Activated CD8-positive, alpha-beta memory T cell treated with anti-CD3 and anti-CD28 coated beads, Interleukin-2, amount 50 U/mL, for 1 hour (primary cell): ENCODE data around the gene CAMK1D.

Experiments
- DNase-seq: peaks from one replicate; pipeline ENCODE4 v3.0.0-alpha.2; 2020; ENCODE audit errors: extremely low read depth

Gene CAMK1D

DNA sequence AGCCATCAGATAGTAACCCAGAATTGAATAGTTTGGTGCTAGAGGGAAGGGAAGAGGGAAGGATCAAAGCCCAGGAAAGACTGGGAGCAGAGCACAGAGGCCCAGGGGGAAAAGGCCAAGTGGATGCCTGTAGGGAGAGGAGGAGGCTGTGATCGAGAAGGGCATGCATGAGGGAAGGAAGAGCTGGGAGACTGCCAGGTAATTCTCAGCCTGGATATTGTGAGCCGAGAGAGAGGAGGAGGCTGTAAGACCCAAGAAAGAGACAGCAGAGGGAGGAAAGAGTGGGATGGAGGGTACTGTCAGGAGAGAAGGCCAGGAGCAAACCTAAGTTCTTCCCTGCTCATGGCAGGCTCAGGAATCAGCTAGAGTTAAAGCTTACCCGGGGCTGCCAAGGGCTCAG lies 474.0 kb downstream of the CAMK1D start:
- no peak for DNase-seq

DNA sequence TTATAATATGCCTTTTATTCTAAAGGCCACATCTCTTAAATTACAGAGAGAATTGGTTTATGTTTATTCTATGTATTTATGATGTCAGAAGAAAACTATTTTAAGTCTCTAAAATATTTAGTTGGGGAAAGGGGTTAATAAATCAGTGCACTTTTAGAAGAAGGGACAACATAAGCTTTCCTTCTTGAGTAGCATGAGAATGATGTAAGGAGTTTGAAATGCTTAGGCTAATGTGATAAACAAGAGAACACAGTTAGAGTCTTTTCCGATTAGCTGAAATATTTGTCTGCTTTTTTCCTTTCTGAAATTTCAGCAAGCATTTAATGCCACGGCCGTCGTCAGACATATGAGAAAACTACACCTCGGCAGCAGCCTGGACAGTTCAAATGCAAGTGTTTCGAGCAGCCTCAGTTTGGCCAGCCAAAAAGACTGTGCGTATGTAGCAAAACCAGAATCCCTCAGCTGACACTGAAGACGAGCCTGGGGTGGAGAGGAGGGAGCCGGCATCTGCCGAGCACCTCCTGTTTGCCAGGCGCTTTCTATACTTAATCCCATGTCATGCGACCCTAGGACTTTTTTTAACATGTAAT lies 476.0 kb downstream of the CAMK1D start:
- DNase-seq: no peak

DNA sequence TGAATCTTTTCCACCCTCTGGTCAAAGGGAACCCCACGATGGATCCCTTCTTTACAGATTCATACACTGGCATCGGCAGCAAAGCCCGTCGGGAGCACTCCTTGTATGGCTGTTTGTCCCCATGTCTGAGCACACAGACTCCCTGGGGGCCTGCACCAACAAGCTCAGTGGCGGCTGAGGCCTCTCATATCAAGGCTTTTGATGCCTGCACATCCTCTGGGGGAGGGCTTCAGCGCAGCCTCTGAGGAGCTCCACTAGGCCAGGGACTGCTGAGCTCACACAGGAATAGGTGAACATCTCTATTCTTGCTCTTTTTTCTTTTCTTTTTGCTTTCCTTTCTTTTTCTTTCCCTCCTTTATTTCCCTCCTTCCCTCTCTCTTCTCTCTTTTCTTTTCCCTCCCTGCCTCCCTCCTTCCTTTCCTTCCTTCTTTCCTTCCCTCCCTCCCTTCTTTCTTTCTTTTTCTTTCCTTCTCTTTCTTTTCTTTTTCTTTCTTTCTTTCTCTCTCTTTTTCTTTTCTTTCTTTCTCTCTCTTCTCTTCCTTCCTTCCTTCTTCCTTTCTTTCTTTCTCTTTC lies 477.5 kb downstream of the CAMK1D start:
- no peak for DNase-seq

DNA sequence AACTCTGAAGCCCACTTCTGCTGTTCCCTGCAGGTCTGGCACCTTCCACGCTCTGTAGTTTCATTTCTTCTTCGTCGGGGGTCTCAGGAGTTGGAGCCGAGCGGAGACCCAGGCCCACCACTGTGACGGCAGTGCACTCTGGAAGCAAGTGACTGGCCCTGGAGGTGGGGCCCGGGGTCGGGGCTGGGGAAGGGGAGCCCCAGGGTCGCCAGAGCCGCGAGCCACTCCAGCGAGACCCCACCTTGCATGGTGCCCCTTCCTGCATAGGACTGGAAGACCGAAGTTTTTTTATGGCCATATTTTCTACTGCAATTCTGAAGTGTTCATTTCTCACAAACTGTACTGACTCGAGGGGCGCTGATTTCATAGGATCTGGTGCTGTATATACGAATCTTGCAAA lies 479.4 kb downstream of the CAMK1D start:
- no peak for DNase-seq

DNA sequence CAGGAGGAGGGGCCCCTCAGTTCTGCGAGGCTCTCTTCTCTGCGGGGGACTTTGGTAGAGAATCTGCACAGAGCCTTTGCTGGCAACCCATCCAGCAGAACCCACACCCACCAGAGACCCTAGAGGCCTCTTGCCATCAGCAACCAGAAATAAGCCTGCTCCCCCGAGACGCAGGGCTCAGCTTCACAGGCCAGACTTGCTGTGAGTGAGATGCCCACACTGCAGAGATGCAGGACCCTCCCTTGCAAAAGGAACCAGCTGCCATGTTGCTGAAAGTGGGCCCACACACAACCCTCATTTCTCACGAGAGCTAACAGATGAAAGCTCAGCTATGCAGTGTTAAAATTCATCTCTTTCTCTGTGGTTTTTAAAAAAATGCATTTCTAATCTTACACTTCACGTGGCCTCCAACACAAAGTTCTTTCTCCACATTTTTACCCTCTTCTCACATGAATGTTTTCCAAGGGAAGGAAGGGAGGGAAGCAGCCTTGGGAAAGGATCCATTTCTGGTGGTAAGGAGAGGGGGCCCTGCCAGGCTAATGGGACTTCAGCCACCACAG lies 480.6 kb downstream of the CAMK1D start:
- DNase-seq: no peak

DNA sequence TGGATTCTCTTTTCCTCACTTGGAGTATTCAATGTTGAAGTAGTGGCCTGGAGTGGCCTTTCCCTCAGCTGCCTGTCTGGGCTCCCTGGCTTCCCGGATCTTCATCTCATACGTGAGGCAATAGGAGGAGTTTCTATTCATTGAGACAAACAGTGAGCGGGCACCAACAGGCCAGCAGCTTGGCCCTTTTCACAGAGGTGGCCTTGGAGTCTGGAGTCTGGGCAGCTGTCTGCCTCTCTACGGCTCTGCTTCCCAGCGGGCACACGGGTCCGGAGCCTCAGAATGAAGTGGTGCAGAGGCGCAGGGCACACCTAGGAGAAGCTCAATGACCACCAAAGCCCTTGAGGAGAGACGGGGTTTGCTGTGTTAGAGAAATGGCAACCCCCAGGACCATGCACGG lies 482.7 kb downstream of the CAMK1D start:
- DNase-seq: no peak

DNA sequence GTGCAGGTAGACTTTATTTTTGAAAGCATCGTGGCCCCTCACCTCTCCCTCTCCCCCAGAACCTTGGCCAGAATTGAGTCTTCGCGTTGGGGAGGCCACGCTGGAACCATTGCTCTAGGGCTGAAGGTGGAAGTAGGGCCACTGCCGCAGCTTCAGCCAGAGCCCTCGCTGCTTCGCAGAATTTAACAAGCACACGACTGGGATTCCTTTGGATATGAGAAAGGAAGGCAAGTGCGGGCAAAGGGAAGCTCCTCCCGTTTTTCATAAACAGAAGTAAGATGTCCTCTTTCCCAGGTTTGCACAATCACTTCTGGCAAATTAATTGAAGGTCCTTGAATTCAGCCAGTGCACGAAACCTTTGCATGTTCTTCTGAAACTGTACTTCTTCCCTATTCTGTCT lies 484.1 kb downstream of the CAMK1D start:
- DNase-seq: no peak

DNA sequence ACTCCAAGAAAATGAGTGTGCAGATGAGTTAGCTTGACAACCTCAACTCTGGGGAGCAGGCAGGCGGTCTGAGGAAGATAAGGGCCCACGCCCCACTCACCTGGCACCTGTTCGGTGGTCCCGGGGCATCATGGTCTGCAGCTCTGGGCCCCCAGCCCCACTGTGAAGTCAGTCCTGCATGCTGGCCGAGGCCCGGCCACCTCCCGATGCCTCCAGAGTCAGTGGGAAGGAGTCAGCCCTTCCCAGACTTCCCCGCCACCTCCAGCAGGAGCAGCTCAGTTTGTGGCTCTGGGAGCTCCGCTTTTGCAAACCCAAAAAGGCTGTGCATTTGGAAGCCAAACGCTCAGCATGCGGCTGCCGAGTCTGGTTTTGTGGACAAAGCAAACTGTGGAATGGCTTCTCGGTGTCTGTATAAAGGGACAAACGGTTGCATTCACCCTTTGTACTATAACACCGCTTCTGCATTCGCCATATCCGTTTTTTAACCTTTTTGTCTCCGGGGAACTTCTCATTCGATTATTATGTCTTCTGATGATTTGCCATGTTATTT lies 484.8 kb downstream of the CAMK1D start:
- no peak for DNase-seq

DNA sequence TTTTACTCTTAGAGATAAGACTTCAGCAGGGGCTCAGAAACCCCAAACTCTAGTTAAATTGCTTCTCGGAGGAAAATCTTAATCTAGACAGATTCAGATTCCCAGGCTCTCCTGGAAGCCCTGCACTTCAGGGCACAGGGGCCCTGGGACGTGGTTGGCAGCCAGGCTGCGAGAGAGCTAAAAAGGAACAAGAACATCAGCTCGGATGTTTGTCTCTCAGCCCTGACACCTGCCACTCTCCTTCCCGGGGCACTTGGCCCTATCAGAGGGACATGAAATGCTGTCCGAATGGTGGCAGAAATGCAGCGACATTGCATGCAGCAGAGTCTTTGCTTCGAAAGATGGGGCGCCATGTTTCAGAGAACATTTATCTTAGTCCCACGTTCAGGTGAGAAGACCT lies 485.4 kb downstream of the CAMK1D start:
- DNase-seq: no peak

DNA sequence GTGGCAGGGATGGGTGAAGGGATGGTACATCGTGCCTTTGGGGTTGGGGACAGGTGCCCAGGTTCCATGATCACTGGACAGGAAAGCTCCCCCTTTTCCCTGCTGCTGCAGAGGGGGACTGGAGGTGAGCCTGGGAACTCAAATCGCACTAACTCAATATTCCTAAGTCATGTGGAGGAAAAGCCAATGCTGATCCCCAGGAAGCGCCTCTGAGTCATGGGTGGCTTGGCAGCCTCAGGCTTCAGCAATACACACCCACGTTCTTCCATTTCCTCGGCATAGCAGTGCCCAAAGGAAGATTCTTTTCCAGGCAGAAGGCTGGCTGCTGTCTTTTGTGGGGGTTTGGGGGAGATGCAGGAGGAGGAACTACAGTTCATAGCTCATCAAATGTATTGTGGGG lies 486.4 kb downstream of the CAMK1D start:
- no peak for DNase-seq

DNA sequence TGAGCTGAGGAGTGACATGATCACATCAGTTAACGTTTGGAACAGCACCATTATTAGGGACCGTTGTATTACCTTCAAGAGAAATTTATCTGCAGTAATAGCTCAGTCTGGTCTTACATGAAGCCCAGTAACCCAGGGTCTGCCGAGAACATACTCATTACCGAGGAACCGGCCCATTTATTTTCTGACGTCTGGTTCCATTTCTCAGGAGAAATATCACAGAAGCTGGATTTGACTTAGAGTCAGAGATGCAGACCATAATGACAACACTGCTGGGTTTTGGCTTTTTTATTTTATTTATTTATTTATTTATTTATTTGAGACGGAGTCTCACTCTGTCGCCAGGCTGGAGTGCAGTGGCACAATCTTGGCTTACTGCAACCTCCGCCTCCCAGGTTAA lies 489.0 kb downstream of the CAMK1D start:
- DNase-seq: no peak

DNA sequence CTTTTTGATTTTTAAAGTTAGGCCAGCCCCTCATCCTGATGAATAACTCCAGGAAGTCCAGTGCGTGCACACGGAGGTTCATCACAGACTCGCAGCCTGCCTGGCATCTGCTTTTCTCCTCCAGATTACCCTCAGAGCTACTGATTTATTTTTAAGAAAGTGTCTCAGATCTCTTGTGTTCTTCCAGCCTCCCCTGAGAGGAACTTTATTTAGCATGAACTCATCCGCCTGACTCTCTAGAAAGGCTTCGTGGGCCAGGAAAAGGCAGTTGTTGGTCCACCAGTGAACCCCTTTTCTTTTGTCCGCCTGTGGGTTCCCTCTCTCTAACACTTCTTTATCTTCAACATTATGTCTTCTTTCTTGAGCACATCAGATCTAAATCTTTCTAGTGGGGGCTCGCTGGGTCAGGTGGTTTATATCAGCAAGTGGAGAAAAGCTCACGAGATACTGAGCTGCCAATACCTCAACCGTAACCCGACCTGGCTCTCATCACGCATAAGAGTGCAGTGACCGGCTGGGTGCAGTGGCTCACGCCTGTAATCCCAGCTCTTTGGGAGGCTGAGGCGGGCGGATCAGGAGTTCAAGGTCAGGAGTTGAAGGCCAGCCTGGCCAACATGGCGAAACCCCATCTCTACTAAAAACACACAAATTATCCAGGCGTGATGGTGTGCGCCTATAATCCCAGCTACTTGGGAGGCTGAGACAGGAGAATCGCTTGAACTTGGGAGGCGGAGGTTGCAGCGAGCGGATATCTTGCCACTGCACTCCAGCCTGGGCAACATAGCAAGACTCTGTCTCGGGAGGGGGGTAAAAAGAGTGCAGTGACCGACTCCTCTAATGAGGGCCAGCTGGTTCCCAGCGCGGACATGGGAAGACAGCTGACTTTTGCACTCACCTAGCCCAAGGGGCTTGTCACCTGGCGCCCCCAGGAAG lies 489.9 kb downstream of the CAMK1D start:
- DNase-seq: no peak

DNA sequence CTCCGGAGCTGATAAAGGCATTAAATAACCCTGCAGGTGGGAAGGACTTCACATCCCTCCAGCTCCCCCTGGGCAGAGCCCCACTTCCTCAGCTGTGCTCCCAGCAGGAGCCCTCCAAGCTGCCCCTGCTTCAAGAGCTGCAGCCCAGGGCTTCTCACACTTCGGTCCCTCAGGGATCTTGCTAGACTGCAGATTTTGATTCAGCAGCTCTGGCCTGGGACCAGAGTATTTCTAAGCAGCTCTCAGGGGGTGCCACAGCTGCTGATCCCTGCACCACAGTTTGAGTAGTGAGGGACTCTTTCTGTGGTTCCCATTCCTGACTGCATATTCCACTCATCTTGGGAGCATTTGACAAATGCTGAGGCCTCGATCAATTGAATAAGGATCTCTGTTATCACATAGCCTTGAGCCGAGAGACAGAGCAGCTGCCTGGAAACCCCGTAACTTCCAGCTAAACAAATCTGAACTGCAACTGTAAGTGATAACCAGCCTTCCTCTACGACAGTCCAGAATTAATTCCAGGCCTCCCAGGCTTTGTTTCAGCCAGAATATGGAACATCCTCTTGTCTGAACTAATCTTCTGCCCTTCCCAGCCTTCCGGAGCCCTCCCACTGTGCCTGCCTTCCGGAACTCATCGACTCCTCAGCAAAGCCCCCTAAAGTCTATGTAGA lies 490.7 kb downstream of the CAMK1D start:
- DNase-seq: no peak

DNA sequence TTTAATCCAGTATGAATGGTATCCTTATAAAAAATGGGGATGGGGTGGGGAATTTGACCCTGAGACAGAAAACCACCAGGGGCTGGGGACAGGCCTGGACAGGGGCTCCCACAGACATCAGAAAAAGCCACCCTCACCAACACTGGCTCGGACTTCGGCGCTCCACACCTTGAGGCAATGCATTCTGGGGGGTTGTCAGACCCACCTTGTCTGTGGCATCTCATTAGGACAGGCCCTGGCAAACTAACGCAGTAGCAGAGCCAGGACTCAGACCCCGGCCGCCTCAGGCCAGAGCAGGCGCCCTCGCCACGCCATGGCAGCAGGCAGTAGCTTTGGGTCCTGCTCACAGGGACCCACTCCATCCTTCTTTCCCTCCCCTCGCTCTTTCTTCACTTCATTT lies 492.1 kb downstream of the CAMK1D start:
- DNase-seq: no peak

DNA sequence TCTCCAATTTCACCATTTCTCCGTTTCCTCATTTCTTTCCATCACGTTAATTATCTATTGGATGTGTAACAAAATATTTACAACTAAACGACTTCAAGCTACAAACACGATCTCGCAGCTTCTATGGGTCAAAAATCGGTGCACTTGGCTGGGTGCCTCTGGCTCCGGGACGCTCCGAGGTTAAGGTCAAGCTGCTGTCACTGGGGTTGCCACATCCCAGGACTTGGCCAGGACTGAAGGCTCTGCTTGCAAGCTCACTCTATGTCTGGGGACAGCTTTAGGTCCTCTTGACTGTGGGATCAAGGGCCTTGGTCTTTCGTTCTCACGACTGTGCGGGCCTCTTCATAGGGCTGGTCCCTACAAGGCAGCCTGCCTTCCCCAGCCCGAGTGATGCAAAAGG lies 492.5 kb downstream of the CAMK1D start:
- no peak for DNase-seq

DNA sequence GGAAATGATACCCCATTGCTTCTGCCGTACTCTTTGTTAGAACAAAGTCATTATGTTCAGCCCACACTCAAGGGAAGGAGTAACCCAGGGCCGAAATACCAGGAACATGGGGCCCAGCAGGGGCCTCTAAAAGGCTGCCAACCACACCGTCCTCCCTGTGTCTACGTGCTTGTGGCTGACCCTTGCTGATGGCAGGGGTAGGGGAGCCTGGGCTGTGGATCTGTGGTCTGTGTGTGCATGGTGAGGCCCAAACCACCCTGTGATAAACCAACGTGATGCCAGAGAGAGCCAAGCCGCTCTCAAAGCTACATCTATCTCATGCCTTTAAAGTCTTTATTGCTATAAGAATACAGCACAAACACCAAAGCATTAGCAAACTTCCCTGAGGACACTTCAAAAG lies 493.0 kb downstream of the CAMK1D start:
- no peak for DNase-seq

DNA sequence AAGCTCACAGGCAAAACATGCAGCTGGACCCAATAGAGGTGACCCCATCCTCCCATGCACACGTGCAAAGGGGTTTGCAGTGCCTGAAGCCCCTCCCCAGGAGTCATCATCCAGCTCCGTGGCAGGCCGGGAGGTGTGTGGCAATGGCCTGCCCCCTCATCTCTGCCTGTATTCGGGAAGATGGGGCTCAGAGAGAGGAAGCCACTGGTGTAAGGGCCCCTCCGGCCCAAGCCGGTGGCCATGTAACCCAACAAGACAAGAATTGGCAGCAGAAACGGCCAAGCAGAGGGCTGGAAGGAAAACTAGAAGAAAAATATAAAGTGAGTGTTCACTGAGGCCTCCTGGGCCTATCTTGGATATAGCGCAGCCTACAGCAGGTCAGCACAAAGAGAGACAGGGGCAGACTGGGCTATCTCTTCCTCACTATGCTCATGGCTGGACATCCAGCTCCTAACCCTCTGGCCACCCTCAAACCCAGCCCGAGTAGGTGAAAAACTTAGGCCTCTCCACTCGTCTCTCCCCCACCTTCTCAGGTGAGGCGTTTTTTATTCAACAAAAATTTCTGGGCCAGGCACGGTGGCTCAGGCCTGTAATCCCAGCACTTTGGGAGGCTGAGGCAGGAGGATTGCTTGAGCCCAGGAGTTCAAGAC lies 494.1 kb downstream of the CAMK1D start:
- DNase-seq: no peak

DNA sequence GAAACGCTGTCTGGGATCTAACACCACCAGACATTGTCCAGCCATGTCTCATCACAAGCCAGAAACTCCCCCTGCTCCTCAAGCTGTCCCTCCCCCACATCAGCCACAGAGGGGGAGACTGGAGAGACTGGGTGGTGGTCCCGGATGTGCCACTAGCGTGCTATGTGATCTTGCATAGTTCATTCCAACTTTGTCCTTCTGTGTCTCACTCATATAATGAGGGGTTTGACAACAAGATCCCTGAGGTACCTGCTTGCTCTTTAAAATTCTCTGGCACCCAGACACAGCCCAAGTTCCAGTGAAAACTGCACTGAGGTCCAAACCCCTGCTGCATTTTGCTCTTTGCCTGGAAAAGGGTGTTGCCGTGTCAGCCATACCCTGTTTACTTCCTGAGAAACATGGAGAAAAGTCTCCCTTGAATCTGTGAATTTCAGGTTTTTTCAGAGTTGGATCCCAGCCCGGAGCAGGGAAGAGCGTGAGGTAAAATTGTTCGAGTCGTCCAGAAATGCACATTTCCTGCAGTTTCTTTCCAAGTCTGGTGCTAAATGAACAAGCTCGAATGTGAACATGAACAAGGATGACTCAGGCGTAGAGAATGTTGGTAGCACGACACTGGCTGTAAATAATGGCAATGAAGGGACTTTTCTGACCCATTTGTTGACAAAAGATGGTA lies 495.6 kb downstream of the CAMK1D start:
- no peak for DNase-seq

DNA sequence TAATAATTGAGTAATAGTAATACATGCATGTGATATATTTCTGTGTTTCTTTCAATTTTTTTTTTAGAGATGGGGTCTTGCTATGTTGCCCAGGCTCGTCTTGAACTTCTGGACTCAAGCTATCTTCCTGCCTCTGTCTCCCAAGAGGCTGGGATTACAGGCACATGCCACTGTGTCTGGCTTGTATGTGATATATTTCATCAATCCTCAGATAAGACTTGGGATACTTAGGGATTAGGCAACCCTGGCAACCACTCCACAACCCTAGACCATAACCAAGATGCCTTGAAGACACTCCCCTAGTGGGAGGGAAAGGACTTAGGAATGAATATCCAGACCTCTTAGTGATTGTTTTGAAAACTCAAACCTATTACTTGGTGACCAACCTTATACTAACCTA lies 497.4 kb downstream of the CAMK1D start:
- no peak for DNase-seq

DNA sequence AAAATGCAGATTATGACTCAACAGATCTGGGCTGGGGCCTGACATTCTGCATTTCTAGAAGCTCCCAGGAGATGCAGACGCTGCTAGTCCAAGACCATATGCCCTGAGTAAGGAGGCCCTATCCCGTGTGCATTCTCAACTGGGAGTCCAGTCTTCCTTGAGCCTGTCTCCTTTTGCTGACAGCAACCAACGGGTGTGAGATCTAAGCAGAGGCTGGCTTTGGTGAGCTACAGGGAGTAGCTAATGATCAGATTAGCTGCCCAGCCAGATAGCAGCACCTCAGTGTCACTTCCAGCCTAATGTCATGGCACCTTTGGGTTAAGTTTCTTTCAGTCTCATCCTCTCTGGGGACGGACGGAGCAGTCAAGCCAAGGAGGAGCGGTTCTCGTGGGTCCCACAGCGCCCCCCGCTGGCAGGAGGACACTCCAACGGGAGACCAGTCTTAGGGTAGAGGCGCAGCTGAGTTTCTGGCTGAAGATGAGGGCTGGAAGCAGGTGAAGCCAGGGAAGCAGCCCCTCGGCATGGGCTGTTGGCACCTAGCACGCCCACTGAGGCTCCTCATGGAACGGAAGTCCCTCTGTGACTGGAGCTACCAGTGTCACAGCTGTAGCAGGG lies 498.1 kb downstream of the CAMK1D start:
- DNase-seq: no peak
